ENCODE measurements around the gene FNDC11.
"Not testable (repeated sequence)": the region's sequence is repeated elsewhere in the genome, so short reads cannot be mapped to it uniquely, and the experiment has no call there.

Gene FNDC11

DNA sequence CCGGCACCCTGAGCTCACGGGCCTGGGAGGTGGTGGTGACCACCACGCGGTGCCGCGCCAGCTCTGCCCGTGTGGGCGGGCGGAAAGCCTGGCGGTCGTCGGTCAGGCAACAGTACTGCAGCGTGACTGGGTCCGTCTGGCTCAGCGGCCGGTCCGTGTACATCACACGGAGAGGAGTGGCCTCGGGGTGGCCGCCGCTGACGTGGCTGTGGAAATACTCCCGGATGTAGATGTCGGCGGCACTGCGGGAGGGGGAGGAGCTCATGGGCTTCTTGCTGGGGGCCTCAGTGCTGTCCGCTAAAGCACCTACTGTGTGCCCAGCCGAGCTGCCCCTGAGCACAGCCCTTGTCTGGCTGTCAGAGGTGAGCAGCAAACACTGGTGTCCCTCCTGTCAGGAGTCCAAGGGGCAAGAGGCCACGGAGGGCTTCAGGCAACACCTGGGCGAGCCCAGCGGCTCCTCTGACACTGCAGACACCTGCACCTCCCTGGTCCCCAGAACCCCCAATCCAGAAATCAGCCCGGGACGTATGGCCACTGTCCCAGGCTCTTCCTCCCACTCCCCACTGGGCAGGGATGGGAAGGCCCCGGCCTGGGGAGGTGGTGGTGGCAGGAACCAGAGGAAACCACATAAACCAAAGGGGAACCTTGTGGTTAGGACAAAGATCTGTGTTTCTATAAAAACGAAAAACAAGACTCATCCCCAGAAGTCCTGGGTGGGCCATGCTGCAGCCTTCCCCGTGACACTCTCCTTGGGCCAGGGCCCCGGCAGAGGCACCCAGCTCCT, 13.6 kb downstream of the FNDC11 start:
- no peak for FAIRE-seq

DNA sequence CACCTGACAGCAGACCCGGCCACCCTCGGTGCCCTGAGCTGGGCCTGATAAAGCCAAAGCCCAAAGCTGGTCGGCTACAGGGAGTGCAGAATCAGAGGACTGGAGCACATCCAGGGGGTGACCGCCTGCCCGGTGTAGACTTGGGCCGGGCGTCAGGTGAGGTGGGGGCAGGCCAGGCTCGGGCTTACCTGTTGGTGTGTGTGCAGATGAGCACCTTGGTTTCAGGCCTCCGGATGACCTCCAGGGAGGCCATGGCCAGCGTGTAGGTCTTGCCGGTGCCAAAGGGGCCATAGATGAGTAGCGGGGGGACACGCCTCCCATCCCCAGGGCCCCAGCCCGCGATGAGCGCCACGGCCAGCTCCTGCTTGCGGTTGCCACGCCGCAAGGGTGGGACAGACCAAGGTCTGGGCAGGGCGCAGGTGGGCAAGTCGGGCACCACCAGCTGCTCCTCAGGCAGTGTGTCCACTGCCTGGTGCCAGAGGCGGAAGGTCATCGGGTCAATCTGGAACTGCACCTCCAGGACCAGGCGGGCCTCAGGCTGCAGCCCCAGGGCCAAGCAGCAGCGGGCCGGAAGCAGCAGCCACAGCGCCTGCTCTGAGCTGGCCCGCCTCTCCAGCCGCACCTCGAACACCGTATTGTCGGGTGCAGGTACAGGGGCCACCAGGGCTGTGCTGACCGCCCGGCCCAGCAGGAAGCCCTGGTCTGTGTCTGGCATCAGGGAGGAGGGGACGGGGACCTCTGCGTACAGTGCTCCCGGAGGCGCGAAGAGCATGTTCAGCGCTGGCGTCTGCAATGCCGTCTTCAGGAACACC, 14.4 kb downstream of the FNDC11 start:
- no peak for FAIRE-seq

GRCh38 chr20:63568986-63569949, 15.3 kb downstream of the FNDC11 start:
- no peak for FAIRE-seq

DNA sequence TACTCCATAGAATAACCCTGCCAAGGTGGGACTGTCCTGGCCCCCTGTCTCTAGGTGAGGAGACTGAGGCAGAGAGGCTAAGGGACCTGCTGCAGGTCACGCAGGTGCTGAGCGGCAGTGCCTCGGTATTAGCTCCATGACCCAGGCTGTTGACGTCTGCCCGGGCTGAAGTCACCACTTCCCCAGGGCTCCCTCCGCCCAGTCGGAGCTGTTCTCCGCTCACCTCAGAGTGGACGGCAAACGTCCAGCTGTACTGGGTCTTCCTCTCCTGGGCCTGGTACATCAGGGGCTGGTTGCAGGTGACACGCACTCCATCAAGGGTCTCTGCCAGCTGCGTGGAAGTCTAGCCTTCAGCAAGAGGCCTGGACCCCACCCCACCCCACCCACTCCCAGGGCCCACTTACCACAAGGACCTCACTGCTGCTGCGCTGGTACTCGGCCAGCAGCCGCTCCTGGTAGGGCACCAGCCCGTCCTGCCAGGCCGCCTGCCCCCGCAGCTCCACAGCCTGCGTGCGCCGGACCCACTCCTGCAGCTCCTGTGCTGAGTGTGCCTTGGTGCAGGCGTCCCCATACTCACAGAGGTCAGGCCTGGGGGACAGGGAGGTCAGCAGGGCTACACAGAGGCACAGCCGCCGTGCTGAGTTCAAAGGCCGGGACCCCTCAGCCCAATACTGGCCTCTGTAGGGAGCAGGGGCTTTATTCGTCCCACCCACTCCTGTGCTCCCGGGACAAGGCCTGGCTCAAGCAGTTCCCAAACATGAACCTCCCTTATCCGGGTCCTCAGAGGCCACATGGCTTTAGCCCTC, 16.5 kb downstream of the FNDC11 start:
- FAIRE-seq: no peak

GRCh38 chr20:63571087-63571478, 17.1 kb downstream of the FNDC11 start:
- not testable (repeated sequence) for FAIRE-seq

- FAIRE-seq: no peak
Observed at GRCh38 chr20:63572071-63572787, 18.3 kb downstream of the FNDC11 start.

GRCh38 chr20:63572788-63573646, 19.1 kb downstream of the FNDC11 start:
- no peak for FAIRE-seq

GRCh38 chr20:63573647-63574131, 19.7 kb downstream of the FNDC11 start:
- FAIRE-seq: no peak

DNA sequence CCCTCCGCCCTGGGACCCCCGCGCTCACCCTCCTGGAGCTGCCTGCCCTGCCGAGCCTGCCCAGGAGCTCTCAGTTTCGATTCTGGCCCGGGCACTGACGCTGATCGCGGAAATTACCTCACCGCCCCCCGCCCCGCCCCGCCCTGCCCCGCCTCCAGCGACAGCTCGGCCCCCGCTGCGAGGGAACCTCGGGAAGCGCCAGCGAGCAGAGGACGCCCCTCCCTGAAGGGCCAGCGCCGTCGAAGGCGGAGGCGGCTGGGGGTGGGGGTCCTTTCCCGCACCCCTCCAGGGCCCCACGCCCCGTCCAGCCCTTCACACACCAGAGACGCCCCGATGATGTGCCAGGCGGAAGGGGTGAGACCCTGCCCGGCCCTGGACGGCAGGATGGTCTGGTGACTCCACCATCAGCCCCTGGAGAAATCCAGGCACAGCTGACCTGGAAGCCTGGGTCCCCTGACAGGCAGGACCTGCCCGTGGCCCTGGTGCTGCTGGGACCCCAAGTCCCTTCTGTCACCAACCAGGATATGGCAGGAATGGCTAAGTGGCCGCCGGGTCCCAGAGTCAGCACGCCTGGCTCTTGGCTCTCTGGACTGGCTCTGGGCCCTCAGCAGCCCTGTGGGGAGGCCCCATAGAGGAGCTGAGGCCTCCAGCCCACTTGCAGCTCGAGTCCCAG, 20.3 kb downstream of the FNDC11 start, which contains the start of gene HELZ2:
TSS of gene HELZ2 (minus strand) at position 84 of the 673 bp plus-strand sequence. CDS start 1,854 bp downstream, outside the sequence.
- FAIRE-seq: no peak

DNA sequence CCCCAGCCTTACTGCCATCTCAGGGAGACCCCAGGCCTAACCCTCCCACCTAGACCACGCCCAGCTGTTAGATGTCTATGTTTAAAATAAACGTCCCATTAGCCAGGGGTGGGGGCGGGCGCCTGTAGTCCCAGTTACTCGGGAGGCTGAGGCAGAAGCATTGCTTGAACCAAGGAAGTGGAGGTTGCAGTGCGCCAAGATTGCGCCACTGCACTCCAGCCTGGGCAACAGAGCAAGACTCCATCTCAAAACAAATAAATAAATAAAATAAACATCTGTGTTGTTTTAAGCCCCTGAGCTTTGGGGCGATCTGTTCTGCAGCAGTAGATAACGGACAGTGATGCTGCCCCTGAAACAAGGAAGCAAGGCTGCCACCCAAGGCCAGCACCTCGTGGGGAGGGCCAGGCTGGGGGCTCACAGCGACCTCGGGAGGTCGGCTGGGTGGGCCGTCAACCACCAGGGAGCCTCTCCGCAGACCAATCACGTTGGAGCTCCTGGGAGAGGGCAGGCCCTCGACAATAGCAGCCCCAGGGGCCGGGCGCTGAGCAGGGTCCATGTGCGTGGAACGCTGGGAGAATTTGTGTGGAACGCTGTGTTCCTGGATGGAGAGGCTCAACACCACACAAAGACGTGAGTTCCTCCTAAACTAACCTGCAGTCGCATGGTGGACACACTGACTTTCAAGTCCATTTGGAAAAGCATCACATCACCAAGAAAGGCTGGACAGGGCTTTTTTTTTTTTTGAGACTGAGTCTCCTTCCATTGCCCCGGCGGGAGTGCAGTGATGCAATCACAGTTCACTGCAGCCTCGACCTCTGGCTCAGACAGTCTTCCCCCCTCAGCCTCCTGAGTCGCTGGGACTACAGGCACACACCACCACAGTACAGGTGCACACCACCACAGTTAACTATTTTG, 21.1 kb downstream of the FNDC11 start:
- no peak for FAIRE-seq

DNA sequence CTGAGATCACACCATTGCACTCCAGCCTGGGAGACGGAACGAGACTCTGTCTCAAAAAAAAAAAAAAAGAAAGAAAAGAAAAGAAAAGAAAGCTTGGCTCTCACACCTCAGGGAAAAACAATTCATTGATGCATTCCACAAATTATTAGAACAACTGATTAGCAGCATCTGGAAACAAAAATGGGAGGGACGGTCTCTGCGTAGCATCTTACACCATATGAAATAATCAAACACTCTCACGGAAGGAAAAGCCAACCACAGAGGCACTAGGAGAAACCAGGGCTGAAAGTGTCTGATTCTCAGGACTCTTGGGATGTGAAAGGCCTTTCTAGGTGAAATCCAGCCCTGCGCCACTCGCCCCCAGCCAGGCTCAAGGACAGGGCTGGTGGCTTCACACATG, 22.4 kb downstream of the FNDC11 start:
- no peak for FAIRE-seq

GRCh38 chr20:63577317-63577894, 23.4 kb downstream of the FNDC11 start:
- no peak for FAIRE-seq

- FAIRE-seq: no peak
Observed at GRCh38 chr20:63578224-63579016, 24.5 kb downstream of the FNDC11 start.

DNA sequence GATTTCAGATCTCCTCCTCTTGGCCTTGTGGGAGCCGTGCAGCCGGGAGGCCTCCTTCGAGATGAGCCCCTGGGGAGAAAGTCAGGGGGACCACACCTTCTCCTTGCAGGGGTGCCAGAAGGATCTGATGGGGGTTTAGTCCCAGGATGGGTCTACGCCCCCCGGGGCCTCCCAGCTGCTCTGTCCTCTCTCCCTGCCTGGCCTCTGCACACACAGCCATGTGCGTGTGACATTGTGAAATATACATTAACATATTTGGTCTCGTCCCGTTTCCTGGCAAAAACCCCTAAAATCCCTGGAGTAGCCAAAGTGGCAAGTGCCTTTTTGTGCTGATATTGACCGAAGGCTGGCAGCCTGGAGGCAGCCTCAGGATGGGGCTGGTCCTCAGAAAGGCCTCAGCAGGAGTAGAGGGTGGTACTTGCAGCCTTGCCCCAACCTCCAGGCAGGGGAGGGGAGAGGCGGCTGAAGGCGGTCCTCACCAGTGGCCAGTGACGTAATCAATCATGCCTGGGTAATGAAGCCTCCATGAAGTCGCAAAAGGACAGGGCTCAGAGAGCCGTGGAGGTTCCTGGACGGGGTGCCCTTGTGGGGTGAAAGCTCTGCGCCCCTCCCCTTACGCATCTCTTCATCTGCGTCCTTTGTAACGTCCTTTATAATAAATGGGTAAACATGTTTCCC, 25.2 kb downstream of the FNDC11 start:
- FAIRE-seq: no peak

DNA sequence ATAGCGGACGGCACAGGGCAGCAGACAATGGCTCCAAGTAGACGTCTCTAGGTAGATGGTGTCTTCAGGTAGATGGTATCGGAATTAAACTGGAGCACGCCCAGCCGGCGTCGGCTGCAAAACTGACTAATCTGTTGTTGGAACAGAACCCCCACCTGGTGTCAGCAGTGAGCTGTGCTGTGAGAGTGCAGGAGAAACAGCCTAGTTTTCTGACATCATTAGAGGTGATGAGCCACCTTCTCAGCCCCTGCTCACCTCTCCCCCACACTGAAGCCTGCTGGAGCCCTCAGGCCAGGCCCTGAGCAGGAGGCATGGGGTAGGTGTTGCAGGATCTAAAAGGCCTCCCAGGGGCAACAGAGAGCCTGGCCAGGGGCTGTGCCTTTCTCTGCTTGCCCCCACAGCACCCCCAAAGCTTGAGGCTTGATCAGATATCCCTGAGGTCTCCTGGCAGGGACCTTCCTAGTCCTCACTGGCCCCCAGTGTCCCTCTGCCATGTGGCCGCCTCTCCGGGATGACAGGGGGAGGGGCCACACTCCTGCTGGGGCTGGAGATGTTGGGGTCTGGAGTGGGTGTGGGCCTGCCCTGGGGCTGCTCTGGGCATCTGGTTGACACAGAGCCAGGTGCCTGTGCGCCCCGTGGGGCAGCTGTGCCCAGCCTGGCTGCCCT, 27.0 kb downstream of the FNDC11 start:
- no peak for FAIRE-seq

Data from colon (tissue), 2 donors.